Colonic mucosa (tissue), 4 donors: ENCODE measurements around the gene CRADD. TPM values are rescaled to one million over a fixed set of nuclear protein-coding genes. Genes with fewer than 3 reads are reported as not detected.

Experiments used
- DNase-seq: peaks from one replicate; pipeline ENCODE4 v3.0.0-alpha.2; 2020
- H3K27ac ChIP-seq: fragments of 200-600 bp; one replicate; pipeline ENCODE4 v1.8.0; 2021
- H3K27me3 ChIP-seq: fragments of 200-600 bp; one replicate; pipeline ENCODE4 v1.8.0; 2021
- H3K36me3 ChIP-seq: fragments of 200-600 bp; one replicate; pipeline ENCODE4 v1.8.0; 2021
- H3K4me1 ChIP-seq: fragments of 200-600 bp; one replicate; pipeline ENCODE4 v1.8.0; 2021; ENCODE audit warnings: mild to moderate bottlenecking
- H3K4me3 ChIP-seq: fragments of 200-600 bp; one replicate; pipeline ENCODE4 v1.8.0; 2021
- H3K9ac ChIP-seq, 2 donors: one replicate each; pipeline ENCODE4 v1.7.0; 2013; ENCODE audit warnings: control low read depth in 2 of 2, low read depth in 2 of 2, low read length in 2 of 2
- H3K9me3 ChIP-seq: fragments of 200-600 bp; one replicate; pipeline ENCODE4 v1.8.0; 2021
- intact Hi-C: fragments of 100-400 bp; cut with DNase I; formaldehyde crosslinking; loops from one replicate; pipeline ENCODE4 v1.14.1; 2022
- total RNA-seq, 2 donors: library from RNA; stranded (reverse); fragmentation: NEBNext Ultra II Directional in 1 of 2; extraction: Animal tissue kit (Norgen Biotek cat#: 25700) in 1 of 2; gene quantifications; one replicate each; pipeline ENCODE4 v1.2.1, GENCODE V29; 2021
- TF ChIP-seq, protein P1 (sequence below): fragments of 200-600 bp; IDR thresholded peaks from one replicate; pipeline ENCODE4 v1.8.0; 2022; ENCODE audit warnings: antibody characterized with exemption, mild to moderate bottlenecking
- donor health status: healthy.
- donor health status: DM: no; HTN: no; CAD: no.
- donor health status: DM: no; HTN: no; CAD: no.

The CRADD gene
- total RNA-seq, 2 donors from 2014 or later, result 18.2 to 23.9 TPM

DNA sequence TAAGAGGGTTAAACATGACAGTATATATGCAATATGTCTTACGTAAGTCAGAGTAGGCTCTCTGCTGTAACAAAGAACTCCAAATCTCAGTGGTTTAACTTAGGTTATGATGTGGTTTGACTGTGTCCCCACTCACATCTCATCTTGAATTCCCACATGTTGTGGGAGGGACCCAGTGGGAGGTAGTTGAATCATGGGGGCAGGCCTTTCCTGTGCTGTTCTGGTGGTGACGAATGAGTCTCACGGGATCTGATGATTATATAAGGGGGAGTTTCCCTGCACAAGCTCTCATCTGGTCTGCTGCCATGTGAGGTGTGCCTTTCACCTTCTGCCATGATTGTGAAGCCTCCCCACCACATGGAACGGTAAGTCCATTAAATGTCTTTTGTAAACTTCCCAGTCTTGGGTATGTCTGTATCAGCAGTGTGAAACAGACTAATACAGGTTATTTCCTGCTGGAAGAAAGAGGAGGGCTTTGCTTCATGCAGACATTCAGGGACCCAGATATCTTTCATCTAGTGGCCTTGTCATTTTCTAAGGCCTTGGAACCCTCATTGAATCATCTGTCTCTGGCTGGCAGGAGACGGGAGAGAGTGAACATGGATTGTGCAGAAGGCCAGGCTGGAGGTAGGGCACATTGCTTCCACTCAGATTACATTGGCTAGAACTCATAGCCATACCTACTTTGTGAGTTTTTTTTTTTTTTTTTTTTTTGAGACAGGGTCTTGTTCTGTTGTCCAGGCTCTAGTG is 96.1 kb downstream of the CRADD start:
- no peak overlapping the region for H3K9ac ChIP-seq
- no peaks in the 10 kb centered on the region for H3K9me3 ChIP-seq
- no peaks in the 10 kb centered on the region for H3K4me1 ChIP-seq
- H3K27ac ChIP-seq, result no peak overlapping the region
- no peak for DNase-seq
- TF ChIP-seq, protein P1, sequence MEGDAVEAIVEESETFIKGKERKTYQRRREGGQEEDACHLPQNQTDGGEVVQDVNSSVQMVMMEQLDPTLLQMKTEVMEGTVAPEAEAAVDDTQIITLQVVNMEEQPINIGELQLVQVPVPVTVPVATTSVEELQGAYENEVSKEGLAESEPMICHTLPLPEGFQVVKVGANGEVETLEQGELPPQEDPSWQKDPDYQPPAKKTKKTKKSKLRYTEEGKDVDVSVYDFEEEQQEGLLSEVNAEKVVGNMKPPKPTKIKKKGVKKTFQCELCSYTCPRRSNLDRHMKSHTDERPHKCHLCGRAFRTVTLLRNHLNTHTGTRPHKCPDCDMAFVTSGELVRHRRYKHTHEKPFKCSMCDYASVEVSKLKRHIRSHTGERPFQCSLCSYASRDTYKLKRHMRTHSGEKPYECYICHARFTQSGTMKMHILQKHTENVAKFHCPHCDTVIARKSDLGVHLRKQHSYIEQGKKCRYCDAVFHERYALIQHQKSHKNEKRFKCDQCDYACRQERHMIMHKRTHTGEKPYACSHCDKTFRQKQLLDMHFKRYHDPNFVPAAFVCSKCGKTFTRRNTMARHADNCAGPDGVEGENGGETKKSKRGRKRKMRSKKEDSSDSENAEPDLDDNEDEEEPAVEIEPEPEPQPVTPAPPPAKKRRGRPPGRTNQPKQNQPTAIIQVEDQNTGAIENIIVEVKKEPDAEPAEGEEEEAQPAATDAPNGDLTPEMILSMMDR, result no peak
- no peaks in the 10 kb centered on the region for H3K36me3 ChIP-seq
- H3K4me3 ChIP-seq, result no peak overlapping the region
- H3K27me3 ChIP-seq, result no peaks in the 10 kb centered on the region
- intact Hi-C loops, result no loop called here

DNA sequence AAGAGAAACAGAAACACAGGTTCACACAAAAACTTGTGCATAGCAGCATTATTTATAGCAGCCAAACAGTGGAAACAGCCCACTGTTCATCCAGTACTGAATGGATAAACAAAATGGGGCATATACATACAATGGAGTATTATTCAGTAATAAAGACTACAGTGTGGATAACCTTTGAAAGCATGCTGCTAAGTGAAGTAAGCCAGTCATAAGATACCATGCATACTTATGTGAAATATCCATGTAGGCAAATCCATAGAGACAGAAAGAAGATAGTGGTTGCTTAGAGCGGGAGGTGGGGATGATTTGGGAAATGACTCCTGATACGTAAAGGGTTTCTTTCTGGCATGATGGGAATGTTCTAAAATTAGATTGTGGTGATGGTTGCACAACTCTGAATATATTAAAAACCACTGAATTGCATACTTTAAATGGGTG is 99.4 kb downstream of the CRADD start:
- no peak for DNase-seq
- intact Hi-C loops, result no loop called here
- Histone ChIP-seq H3K9me3 (no peaks in the 10 kb centered on the region), H3K36me3 (no peaks in the 10 kb centered on the region), H3K4me1 (no peaks in the 10 kb centered on the region), H3K9ac (no peak overlapping the region), H3K27ac (peak overlapping the region; percentile 41), H3K27me3 (no peaks in the 10 kb centered on the region), H3K4me3 (no peak overlapping the region)
- TF ChIP-seq, protein P1, result no peak

DNA sequence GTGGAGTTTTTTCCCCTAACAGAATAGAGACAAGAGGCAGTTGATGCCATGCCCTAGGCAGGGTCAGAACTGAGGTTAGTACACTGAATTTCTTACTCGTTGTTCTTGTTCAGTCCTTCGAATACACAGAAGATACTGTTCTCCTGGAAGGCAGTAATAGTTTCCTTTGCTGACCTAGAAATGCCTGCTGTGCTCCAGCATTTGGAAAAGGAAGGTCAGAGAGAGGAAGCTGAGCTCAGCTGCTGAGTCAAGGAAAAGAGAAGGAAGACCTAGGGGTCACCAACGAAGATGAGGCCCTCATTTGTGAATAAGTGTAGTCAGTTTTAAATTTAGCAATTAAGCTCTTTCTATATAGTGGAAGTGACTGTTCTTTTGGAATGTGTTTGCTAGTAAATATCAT is 100.1 kb downstream of the CRADD start:
- H3K4me3 ChIP-seq, result no peak overlapping the region
- H3K36me3 ChIP-seq, result no peaks in the 10 kb centered on the region
- no peak for DNase-seq
- intact Hi-C loops, result no loop called here
- no peaks in the 10 kb centered on the region for H3K4me1 ChIP-seq
- H3K9ac ChIP-seq, result no peak overlapping the region
- H3K27me3 ChIP-seq, result no peaks in the 10 kb centered on the region
- peak overlapping the region; percentile 41 for H3K27ac ChIP-seq
- TF ChIP-seq, protein P1, result no peak
- no peaks in the 10 kb centered on the region for H3K9me3 ChIP-seq

DNA sequence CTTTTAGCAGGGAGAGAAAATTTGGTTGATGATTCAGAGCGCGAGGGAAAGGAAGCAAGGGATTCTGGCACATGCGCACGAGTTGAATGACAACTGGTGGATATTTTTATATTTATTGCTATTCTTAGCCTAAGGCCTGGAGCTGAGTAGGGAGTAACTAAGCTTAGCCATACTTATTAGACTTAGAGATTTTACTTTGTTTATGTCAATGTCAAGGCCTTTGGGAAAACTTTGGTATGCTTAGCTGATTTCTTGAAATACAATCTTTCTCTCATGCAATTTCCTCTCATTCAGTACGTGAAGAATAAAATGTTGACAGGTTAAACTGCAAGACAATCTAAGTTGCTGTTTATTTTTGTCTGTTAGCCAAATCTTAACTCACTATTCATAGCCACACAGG is 101.1 kb downstream of the CRADD start:
- peak overlapping the region; percentile 41 for H3K27ac ChIP-seq
- H3K27me3 ChIP-seq, result no peaks in the 10 kb centered on the region
- H3K4me1 ChIP-seq, result no peaks in the 10 kb centered on the region
- DNase-seq, result no peak
- no peak overlapping the region for H3K9ac ChIP-seq
- TF ChIP-seq, protein P1, result no peak
- intact Hi-C loops, result no loop called here
- no peaks in the 10 kb centered on the region for H3K9me3 ChIP-seq
- no peak overlapping the region for H3K4me3 ChIP-seq
- no peaks in the 10 kb centered on the region for H3K36me3 ChIP-seq

DNA sequence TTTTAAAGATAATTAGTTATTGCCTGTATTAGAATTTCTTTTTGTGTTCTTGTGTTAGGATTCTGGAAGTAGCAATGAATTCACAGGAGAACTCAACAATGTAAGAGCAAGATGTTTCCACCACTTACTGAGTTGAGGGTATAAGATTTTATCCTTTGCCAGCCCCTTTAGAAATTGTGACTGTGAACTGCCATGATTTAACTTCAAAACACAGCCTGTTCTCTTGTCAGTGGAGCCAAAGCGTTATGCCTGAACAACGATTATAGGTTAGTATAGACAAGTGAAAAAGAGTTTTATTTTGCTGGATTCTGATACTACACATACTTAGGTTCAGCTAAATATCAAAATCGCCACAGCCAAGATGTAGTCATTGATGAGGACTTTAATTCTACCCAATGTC is 101.6 kb downstream of the CRADD start:
- Histone ChIP-seq H3K27me3 (no peaks in the 10 kb centered on the region), H3K27ac (peak overlapping the region; percentile 41), H3K4me1 (no peaks in the 10 kb centered on the region), H3K9me3 (no peaks in the 10 kb centered on the region), H3K4me3 (no peak overlapping the region), H3K36me3 (no peaks in the 10 kb centered on the region), H3K9ac (no peak overlapping the region)
- no peak for DNase-seq
- TF ChIP-seq, protein P1, result no peak
- intact Hi-C loops, result no loop called here
